Measurements from ENCODE around the gene F2.

GRCh38 chr11:46755962-46756361 lies 36.9 kb downstream of the F2 start:
- no peak for TF ChIP-seq CTCF (IDR thresholded peaks at IDR 0.05; ENCODE audit: insufficient read depth, low read length)
- no peak for TF ChIP-seq REST (IDR thresholded peaks at IDR 0.05; ENCODE audit: insufficient replicate concordance, low read depth)
- TF ChIP-seq POLR2AphosphoS5 (IDR thresholded peaks at IDR 0.05; ENCODE audit: low read depth), result no peak
- no peak; the same call in 1 of the 2 replicates for TF ChIP-seq SPI1 (IDR thresholded peaks at IDR 0.05; ENCODE audit: borderline replicate concordance, low read depth)
- no peak for TF ChIP-seq GABPA (IDR thresholded peaks at IDR 0.05; ENCODE audit: low read depth)
